Measurements from ENCODE around the gene BANK1.

The BANK1 gene

GRCh38 chr4:101954351-101954750 is 163.8 kb downstream of the BANK1 start:
- WGBS (ENCODE audit: insufficient coverage, insufficient read length), result no CpG with 5 or more reads among the region's 1 CpG
- Histone ChIP-seq H3K9me3 (ENCODE audit: control insufficient read depth, insufficient read depth, low read length) (no peaks in the 10 kb centered on the region), H3K4me3 (ENCODE audit: low read length) (no peak overlapping the region), H3K4me1 (ENCODE audit: control insufficient read depth, insufficient read depth, low read length) (no peaks in the 10 kb centered on the region; the same call in 1 of the 2 replicates), H3K36me3 (ENCODE audit: control insufficient read depth, insufficient read depth, low read length) (no peaks in the 10 kb centered on the region), H3K27me3 (ENCODE audit: control insufficient read depth, insufficient read depth, low read length) (no peaks in the 10 kb centered on the region), H3K27ac (ENCODE audit: low read length) (no peak overlapping the region)
- DNase-seq (ENCODE audit: low read depth, low spot score), result no peak

DNA sequence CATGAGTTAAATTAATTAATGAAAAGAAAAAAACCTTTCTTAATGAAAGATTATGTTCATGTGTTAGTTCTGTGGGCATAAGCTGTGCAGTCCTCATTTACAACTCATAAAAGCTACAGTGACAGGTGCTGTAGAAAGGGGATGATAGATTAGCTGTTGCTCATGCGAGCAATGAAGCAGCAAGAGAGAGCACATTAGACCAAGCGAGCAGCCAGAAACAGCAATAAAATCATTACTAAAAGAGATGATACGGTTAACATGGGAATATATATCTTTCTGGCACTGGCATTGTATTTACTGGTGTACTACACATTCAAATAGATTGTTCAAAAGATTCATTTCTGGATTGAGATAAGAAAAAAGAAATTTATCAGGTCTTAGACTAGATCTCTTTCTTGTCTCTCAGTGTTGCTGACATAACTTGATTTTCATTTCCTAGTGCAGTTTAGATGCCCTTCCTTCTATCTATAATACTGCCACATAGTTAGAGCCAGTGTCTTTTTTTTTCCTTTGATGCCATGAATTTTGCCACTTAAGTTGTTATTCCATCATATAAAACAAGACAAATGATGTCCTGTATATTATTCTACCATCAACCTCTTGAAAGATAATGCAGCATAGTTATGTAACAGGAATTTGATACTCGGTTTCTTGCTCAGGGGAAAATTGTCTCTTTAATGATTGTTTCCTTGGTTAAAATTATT is 164.6 kb downstream of the BANK1 start:
- Histone ChIP-seq H3K27me3 (ENCODE audit: control insufficient read depth, insufficient read depth, low read length) (no peaks in the 10 kb centered on the region), H3K36me3 (ENCODE audit: control insufficient read depth, insufficient read depth, low read length) (no peaks in the 10 kb centered on the region), H3K4me3 (ENCODE audit: low read length) (no peak overlapping the region), H3K4me1 (ENCODE audit: control insufficient read depth, insufficient read depth, low read length) (no peaks in the 10 kb centered on the region; the same call in 1 of the 2 replicates), H3K9me3 (ENCODE audit: control insufficient read depth, insufficient read depth, low read length) (no peaks in the 10 kb centered on the region), H3K27ac (ENCODE audit: low read length) (no peak overlapping the region)
- DNase-seq (ENCODE audit: low read depth, low spot score), result no peak
- WGBS (ENCODE audit: insufficient coverage, insufficient read length), result no CpG with 5 or more reads among the region's 4 CpGs

- Histone ChIP-seq H3K4me1 (ENCODE audit: control insufficient read depth, insufficient read depth, low read length) (no peaks in the 10 kb centered on the region), H3K27ac (ENCODE audit: low read length) (no peak overlapping the region), H3K27me3 (ENCODE audit: control insufficient read depth, insufficient read depth, low read length) (no peaks in the 10 kb centered on the region), H3K36me3 (ENCODE audit: control insufficient read depth, insufficient read depth, low read length) (no peaks in the 10 kb centered on the region), H3K9me3 (ENCODE audit: control insufficient read depth, insufficient read depth, low read length) (no peaks in the 10 kb centered on the region), H3K4me3 (ENCODE audit: low read length) (no peak overlapping the region)
- WGBS (ENCODE audit: insufficient coverage, insufficient read length), result no CpG with 5 or more reads among the region's 4 CpGs
- DNase-seq (ENCODE audit: low read depth, low spot score), result no peak
These were observed 165.7 kb downstream of the BANK1 start for GRCh38 chr4:101956068-101956825.

- Histone ChIP-seq H3K9me3 (ENCODE audit: control insufficient read depth, insufficient read depth, low read length) (no peaks in the 10 kb centered on the region), H3K27me3 (ENCODE audit: control insufficient read depth, insufficient read depth, low read length) (no peaks in the 10 kb centered on the region), H3K36me3 (ENCODE audit: control insufficient read depth, insufficient read depth, low read length) (no peaks in the 10 kb centered on the region), H3K27ac (ENCODE audit: low read length) (no peak overlapping the region), H3K4me3 (ENCODE audit: low read length) (no peak overlapping the region), H3K4me1 (ENCODE audit: control insufficient read depth, insufficient read depth, low read length) (no peaks in the 10 kb centered on the region)
- WGBS (ENCODE audit: insufficient coverage, insufficient read length), result no CpG with 5 or more reads among the region's 3 CpGs
- DNase-seq (ENCODE audit: low read depth, low spot score), result no peak
These were observed 168.0 kb downstream of the BANK1 start for GRCh38 chr4:101958547-101958946.

- Histone ChIP-seq H3K9me3 (ENCODE audit: control insufficient read depth, insufficient read depth, low read length) (no peaks in the 10 kb centered on the region), H3K4me3 (ENCODE audit: low read length) (no peak overlapping the region), H3K36me3 (ENCODE audit: control insufficient read depth, insufficient read depth, low read length) (no peaks in the 10 kb centered on the region), H3K4me1 (ENCODE audit: control insufficient read depth, insufficient read depth, low read length) (no peaks in the 10 kb centered on the region), H3K27ac (ENCODE audit: low read length) (no peak overlapping the region), H3K27me3 (ENCODE audit: control insufficient read depth, insufficient read depth, low read length) (no peaks in the 10 kb centered on the region)
- no CpG with 5 or more reads among the region's 4 CpGs for WGBS (ENCODE audit: insufficient coverage, insufficient read length)
- DNase-seq (ENCODE audit: low read depth, low spot score), result no peak
These were observed 169.9 kb downstream of the BANK1 start for GRCh38 chr4:101960431-101960830.

DNA sequence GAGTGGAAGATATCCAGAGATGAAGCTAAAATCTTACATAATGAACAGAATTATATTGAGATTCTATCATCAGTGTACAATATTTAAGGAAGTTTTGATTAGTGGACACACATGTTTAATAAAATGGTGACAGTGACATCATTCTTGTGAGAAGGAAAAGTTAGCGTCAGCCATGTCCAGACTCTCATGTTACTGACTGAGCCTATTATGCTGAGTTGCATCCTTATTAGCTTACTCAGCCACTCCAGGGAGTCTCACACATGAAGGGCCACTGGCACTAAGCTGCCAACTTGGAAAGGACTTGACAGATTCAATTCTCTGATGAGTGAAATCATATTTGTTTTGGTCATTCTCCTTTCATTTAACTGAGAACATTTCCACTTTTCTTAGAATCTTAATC is 170.6 kb downstream of the BANK1 start:
- no peaks in the 10 kb centered on the region for H3K9me3 ChIP-seq (ENCODE audit: control insufficient read depth, insufficient read depth, low read length)
- H3K4me3 ChIP-seq (ENCODE audit: low read length), result no peak overlapping the region
- DNase-seq (ENCODE audit: low read depth, low spot score), result no peak
- H3K27me3 ChIP-seq (ENCODE audit: control insufficient read depth, insufficient read depth, low read length), result no peaks in the 10 kb centered on the region
- no peak overlapping the region for H3K27ac ChIP-seq (ENCODE audit: low read length)
- WGBS (ENCODE audit: insufficient coverage, insufficient read length), result no CpG with 5 or more reads among the region's 1 CpG
- no peaks in the 10 kb centered on the region for H3K4me1 ChIP-seq (ENCODE audit: control insufficient read depth, insufficient read depth, low read length)
- H3K36me3 ChIP-seq (ENCODE audit: control insufficient read depth, insufficient read depth, low read length), result no peaks in the 10 kb centered on the region

GRCh38 chr4:101967697-101968346 is 177.3 kb downstream of the BANK1 start:
- H3K4me3 ChIP-seq (ENCODE audit: low read length), result no peak overlapping the region
- H3K36me3 ChIP-seq (ENCODE audit: control insufficient read depth, insufficient read depth, low read length), result no peaks in the 10 kb centered on the region
- H3K27me3 ChIP-seq (ENCODE audit: control insufficient read depth, insufficient read depth, low read length), result no peaks in the 10 kb centered on the region
- H3K9me3 ChIP-seq (ENCODE audit: control insufficient read depth, insufficient read depth, low read length), result no peaks in the 10 kb centered on the region
- no peak for DNase-seq (ENCODE audit: low read depth, low spot score)
- WGBS (ENCODE audit: insufficient coverage, insufficient read length), result no CpG with 5 or more reads among the region's 2 CpGs
- H3K27ac ChIP-seq (ENCODE audit: low read length), result no peak overlapping the region
- no peaks in the 10 kb centered on the region for H3K4me1 ChIP-seq (ENCODE audit: control insufficient read depth, insufficient read depth, low read length)

DNA sequence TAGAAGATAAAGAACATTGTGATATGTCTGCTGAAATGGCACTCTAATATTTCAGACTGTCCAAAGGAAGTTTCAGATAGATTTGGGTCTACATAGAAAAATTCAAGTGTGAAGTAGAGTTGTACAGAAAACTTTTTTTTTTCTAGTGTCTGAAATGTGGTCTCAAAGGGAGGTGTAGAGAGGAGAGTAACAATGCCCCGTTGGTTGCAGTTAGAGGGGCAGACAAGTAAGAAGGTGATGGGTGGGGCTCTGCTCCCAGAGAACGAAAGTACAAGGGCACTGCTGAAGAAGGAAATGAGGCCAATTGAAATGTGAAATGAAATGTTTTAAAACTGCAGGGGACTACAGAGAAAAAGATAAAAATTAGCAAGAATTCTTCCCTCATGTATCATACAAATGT is 177.8 kb downstream of the BANK1 start:
- H3K27me3 ChIP-seq (ENCODE audit: control insufficient read depth, insufficient read depth, low read length), result no peaks in the 10 kb centered on the region
- H3K4me1 ChIP-seq (ENCODE audit: control insufficient read depth, insufficient read depth, low read length), result no peaks in the 10 kb centered on the region
- H3K9me3 ChIP-seq (ENCODE audit: control insufficient read depth, insufficient read depth, low read length), result no peaks in the 10 kb centered on the region
- no peaks in the 10 kb centered on the region for H3K36me3 ChIP-seq (ENCODE audit: control insufficient read depth, insufficient read depth, low read length)
- no CpG with 5 or more reads among the region's 2 CpGs for WGBS (ENCODE audit: insufficient coverage, insufficient read length)
- H3K27ac ChIP-seq (ENCODE audit: low read length), result no peak overlapping the region
- no peak for DNase-seq (ENCODE audit: low read depth, low spot score)
- H3K4me3 ChIP-seq (ENCODE audit: low read length), result no peak overlapping the region

GRCh38 chr4:101969965-101970364 is 179.4 kb downstream of the BANK1 start:
- Histone ChIP-seq H3K4me3 (ENCODE audit: low read length) (no peak overlapping the region), H3K27ac (ENCODE audit: low read length) (no peak overlapping the region), H3K9me3 (ENCODE audit: control insufficient read depth, insufficient read depth, low read length) (no peaks in the 10 kb centered on the region), H3K27me3 (ENCODE audit: control insufficient read depth, insufficient read depth, low read length) (no peaks in the 10 kb centered on the region), H3K36me3 (ENCODE audit: control insufficient read depth, insufficient read depth, low read length) (no peaks in the 10 kb centered on the region), H3K4me1 (ENCODE audit: control insufficient read depth, insufficient read depth, low read length) (no peaks in the 10 kb centered on the region)
- no CpG with 5 or more reads among the region's 6 CpGs for WGBS (ENCODE audit: insufficient coverage, insufficient read length)
- no peak for DNase-seq (ENCODE audit: low read depth, low spot score)

- no peaks in the 10 kb centered on the region for H3K9me3 ChIP-seq (ENCODE audit: control insufficient read depth, insufficient read depth, low read length)
- no peak for DNase-seq (ENCODE audit: low read depth, low spot score)
- no peaks in the 10 kb centered on the region for H3K4me1 ChIP-seq (ENCODE audit: control insufficient read depth, insufficient read depth, low read length)
- H3K27me3 ChIP-seq (ENCODE audit: control insufficient read depth, insufficient read depth, low read length), result no peaks in the 10 kb centered on the region
- H3K36me3 ChIP-seq (ENCODE audit: control insufficient read depth, insufficient read depth, low read length), result no peaks in the 10 kb centered on the region
- WGBS (ENCODE audit: insufficient coverage, insufficient read length), result no CpG with 5 or more reads among the region's 6 CpGs
- H3K4me3 ChIP-seq (ENCODE audit: low read length), result no peak overlapping the region
- H3K27ac ChIP-seq (ENCODE audit: low read length), result no peak overlapping the region
These were observed 180.1 kb downstream of the BANK1 start for GRCh38 chr4:101970547-101971155.
